A673 (cell line): ENCODE results near the gene FMNL3. TPM values are rescaled to one million over a fixed set of nuclear protein-coding genes. Genes with fewer than 3 reads are reported as not detected.

Experiments
- BruUV-seq: library from RNA; stranded (reverse); fragments of 400-500 nt; replicated peaks from 2 replicates; lab custom pipeline; 2021; lab: Mats Ljungman, UMichigan
- CTCF ChIA-PET: fragments of 300-600 bp; sonication (Branson Sonifier 250); formaldehyde crosslinking; loops from one replicate; lab custom pipeline; 2022; ENCODE audit warnings: antibody characterized with exemption; lab: Charles Lee
- POLR2A ChIA-PET: fragments of 300-600 bp; sonication (Branson Sonifier 250); formaldehyde crosslinking; loops from one replicate; lab custom pipeline; 2022; ENCODE audit warnings: antibody characterized with exemption; ENCODE audit not compliant: low non-redundant PET; lab: Charles Lee
- DNase-seq: peaks from one replicate; pipeline ENCODE4 v3.0.0-alpha.2; 2015; ENCODE audit warnings: low spot score
- H3K27ac ChIP-seq: fragments of 200-600 bp; sonication (generic); 2 replicates; pipeline ENCODE4 v1.5.1; 2016; ENCODE audit warnings: mixed run types, low read depth, mild to moderate bottlenecking, mixed read lengths, antibody characterized with exemption, low read length; ENCODE audit not compliant: poor library complexity, severe bottlenecking
- H3K27me3 ChIP-seq: fragments of 200-600 bp; sonication (generic); replicated peaks from 2 replicates; pipeline ENCODE4 v1.6.1; 2017; ENCODE audit warnings: mixed run types, low read depth, mild to moderate bottlenecking, mixed read lengths, antibody characterized with exemption, low read length; ENCODE audit not compliant: insufficient read depth, poor library complexity
- H3K36me3 ChIP-seq: fragments of 200-600 bp; sonication (generic); 2 replicates; pipeline ENCODE4 v1.6.1; 2016; ENCODE audit warnings: mixed run types, mild to moderate bottlenecking, mixed read lengths, antibody characterized with exemption, low read length; ENCODE audit not compliant: insufficient read depth, poor library complexity, severe bottlenecking
- H3K4me1 ChIP-seq: fragments of 200-600 bp; sonication (generic); 2 replicates; pipeline ENCODE4 v1.6.1; 2017; ENCODE audit warnings: mixed run types, mild to moderate bottlenecking, mixed read lengths, antibody characterized with exemption, low read length; ENCODE audit not compliant: insufficient read depth, poor library complexity, severe bottlenecking
- H3K4me3 ChIP-seq: fragments of 200-600 bp; sonication (generic); 2 replicates; pipeline ENCODE4 v1.5.1; 2016; ENCODE audit warnings: low read depth, mixed run types, mild to moderate bottlenecking, mixed read lengths, low read length; ENCODE audit not compliant: poor library complexity, severe bottlenecking
- H3K9me3 ChIP-seq: fragments of 200-600 bp; sonication (generic); 2 replicates; pipeline ENCODE4 v1.6.1; 2016; ENCODE audit warnings: mixed run types, low read depth, mild to moderate bottlenecking, mixed read lengths, antibody characterized with exemption, low read length; ENCODE audit not compliant: poor library complexity, severe bottlenecking
- CTCF ChIP-seq: fragments of 300-800, 200-600 bp; sonication (generic); conservative IDR thresholded peaks from 2 replicates; pipeline ENCODE4 v1.5.1; 2017; ENCODE audit warnings: low read depth, mild to moderate bottlenecking, antibody characterized with exemption, low read length, moderate library complexity, mixed read lengths
- EZH2 ChIP-seq: fragments of 200-600 bp; sonication (generic); IDR thresholded peaks from 2 replicates; pipeline ENCODE4 v1.6.1; 2017; ENCODE audit warnings: borderline replicate concordance, low read depth, mild to moderate bottlenecking, mixed read lengths, antibody characterized with exemption, low read length; ENCODE audit not compliant: poor library complexity, severe bottlenecking
- intact Hi-C: fragments of 100-400 bp; cut with micrococcal nuclease; formaldehyde crosslinking; loops from one replicate; pipeline ENCODE4 v1.10.0; 2022; ENCODE audit not compliant: unreplicated experiment
- total RNA-seq: library from RNA; stranded (reverse); gene quantifications from 2 replicates; pipeline ENCODE4 v1.2.3, GENCODE V29; 2021

FMNL3 gene
- total RNA-seq, 1 experiment from 2014 or later = 22.0 TPM

- peaks cover 19% of the 10 kb centered on the region for H3K4me1 ChIP-seq
- CTCF ChIA-PET = no interaction called here
- BruUV-seq = no TSS peak
- POLR2A ChIA-PET = no interaction called here
- no peaks in the 10 kb centered on the region for H3K27me3 ChIP-seq
- DNase-seq = no peak
- no peak for TF ChIP-seq CTCF
- no peak overlapping the region for H3K4me3 ChIP-seq
- H3K36me3 ChIP-seq = no peaks in the 10 kb centered on the region
- H3K9me3 ChIP-seq = no peaks in the 10 kb centered on the region
- H3K27ac ChIP-seq = no peak overlapping the region
- intact Hi-C loops = no loop called here
These were observed 47.5 kb downstream of the FMNL3 start for GRCh38 chr12:49659753-49660152.

- no peak overlapping the region for H3K27ac ChIP-seq
- ChIA-PET CTCF (no interaction called here), POLR2A (no interaction called here)
- no peaks in the 10 kb centered on the region for H3K9me3 ChIP-seq
- no TSS peak for BruUV-seq
- no peak overlapping the region for H3K4me3 ChIP-seq
- no peak for TF ChIP-seq CTCF
- no peak for TF ChIP-seq EZH2
- H3K36me3 ChIP-seq = peaks cover 4% of the 10 kb centered on the region
- DNase-seq = no peak
- intact Hi-C loops = no loop called here
- no peaks in the 10 kb centered on the region for H3K27me3 ChIP-seq
- H3K4me1 ChIP-seq = peaks cover 13% of the 10 kb centered on the region
These were observed 48.9 kb downstream of the FMNL3 start for GRCh38 chr12:49658276-49658675.

GRCh38 chr12:49655595-49656236 lies 51.5 kb downstream of the FMNL3 start:
- ChIA-PET CTCF (no interaction called here), POLR2A (interaction anchor here (0.6 kb wide), 1 partner anchor 412 kb away, joined by 3 read pairs; no protein-coding TSS in a partner anchor)
- intact Hi-C loops = no loop called here
- H3K9me3 ChIP-seq = no peaks in the 10 kb centered on the region
- no peaks in the 10 kb centered on the region for H3K27me3 ChIP-seq
- H3K4me1 ChIP-seq = no peaks in the 10 kb centered on the region
- no peak for DNase-seq
- no peak overlapping the region for H3K4me3 ChIP-seq
- no TSS peak for BruUV-seq
- peaks cover 4% of the 10 kb centered on the region for H3K36me3 ChIP-seq
- H3K27ac ChIP-seq = no peak overlapping the region
- no peak for TF ChIP-seq CTCF
- TF ChIP-seq EZH2 = no peak
